Activated T-cell treated with anti-CD3 and anti-CD28 coated beads, Interleukin-2, amount 50 U/mL, for 24 hours (primary cell): ENCODE results near the gene PPP2CA.
A peak's percentile ranks its signal among the peaks of the same experiment; 100 is the strongest.
"Not testable (repeated sequence)": the region's sequence is repeated elsewhere in the genome, so short reads cannot be mapped to it uniquely, and the experiment has no call there.

Source experiments
- DNase-seq: peaks from one replicate; pipeline ENCODE4 v3.0.0-alpha.2; 2020
- H3K27ac Mint-ChIP-seq: 2 replicates; pipeline ENCODE4 v1.8.0; 2020; ENCODE audit warnings: mild to moderate bottlenecking, mixed read lengths
- H3K27me3 Mint-ChIP-seq: 2 replicates; pipeline ENCODE4 v1.8.0; 2020; ENCODE audit warnings: mixed read lengths
- H3K36me3 Mint-ChIP-seq: 2 replicates; pipeline ENCODE4 v1.8.0; 2020; ENCODE audit warnings: low read depth, mixed read lengths
- H3K4me1 Mint-ChIP-seq: 2 replicates; pipeline ENCODE4 v1.8.0; 2020; ENCODE audit warnings: low read depth, mixed read lengths
- H3K4me3 Mint-ChIP-seq: 2 replicates; pipeline ENCODE4 v1.8.0; 2020; ENCODE audit warnings: mild to moderate bottlenecking, moderate library complexity, mixed read lengths
- H3K9me3 Mint-ChIP-seq: 2 replicates; pipeline ENCODE4 v1.8.0; 2020; ENCODE audit warnings: mixed read lengths

Gene PPP2CA

DNA sequence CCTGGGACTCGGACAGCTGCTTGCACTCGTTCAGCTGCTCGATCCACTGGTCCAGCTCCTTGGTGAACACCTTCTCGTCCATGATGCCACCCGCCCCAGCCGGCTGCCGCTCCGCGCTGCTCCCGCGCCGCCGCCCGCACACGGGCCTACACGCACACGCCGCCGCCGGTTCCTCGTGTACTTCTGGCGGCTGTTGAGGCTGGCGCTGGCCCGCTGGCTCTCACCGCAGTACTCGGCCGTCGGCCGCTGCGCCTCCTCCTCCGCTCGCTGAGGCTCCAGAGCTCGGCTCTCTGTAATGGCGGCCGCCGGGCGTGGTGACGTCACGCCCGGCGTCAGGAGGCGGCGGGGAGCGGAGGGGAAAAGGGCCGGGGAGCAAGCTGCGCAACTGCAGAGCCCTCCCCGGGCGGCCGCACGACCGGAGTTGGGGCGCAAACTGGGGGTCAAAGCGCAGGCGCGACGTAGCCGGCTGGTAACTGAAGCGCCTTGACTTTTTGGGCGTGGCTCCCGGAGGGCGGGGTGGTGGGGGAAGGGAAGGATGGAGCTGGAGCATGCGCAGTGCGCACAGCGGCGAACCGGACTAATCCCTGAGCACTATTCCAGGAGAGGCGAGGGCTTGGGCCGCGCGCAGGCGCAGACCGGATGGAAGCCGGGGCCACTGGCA lies at the start of gene PPP2CA:
Gene PPP2CA (minus strand): TSS at position 294 of the 661 bp plus-strand sequence. CDS start 212 bp downstream, at position 82.
- Mint-ChIP-seq H3K36me3 (peaks cover 53% of the 10 kb centered on the region), H3K9me3 (no peaks in the 10 kb centered on the region), H3K4me1 (peaks cover 56% of the 10 kb centered on the region), H3K27me3 (no peaks in the 10 kb centered on the region), H3K27ac (peak within 1 kb of the TSS; percentile 99), H3K4me3 (peak within 1 kb of the TSS; percentile 98)
- DNase-seq = peak; percentile 100

DNA sequence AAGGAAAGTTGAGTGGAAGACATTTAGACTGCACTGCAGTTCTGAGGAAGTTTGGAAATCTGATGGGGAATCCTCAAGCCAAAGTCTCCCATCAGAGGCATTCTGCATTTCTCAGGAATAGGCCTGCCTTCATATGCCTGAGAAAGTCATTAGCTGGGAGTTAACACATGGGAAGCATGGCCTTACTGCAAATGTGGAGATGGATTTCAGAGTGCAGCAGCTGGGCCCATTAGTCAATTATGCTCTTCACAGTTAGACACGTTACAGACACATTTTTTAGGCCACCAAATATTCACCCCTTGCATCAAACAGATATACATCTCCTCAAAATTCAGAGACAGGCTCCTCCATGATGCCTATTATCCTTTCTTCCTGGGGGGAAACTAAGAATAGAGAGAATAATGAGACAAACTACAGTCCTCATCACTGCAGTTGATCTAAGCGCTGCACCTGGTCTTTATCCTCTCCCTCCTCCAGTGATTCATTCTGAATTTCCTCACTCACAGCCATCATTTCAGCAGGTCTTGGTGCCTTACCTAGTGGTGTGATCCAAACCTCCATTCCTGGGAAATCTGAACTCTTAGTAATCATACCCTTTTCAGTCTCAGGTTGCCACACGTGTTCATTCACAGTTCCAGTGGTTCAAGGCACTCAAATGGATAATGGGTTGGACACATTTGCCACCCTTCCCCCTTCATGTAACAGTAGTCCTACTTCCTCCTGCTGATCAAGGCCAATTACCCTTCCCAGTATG lies 47.9 kb upstream of the PPP2CA start:
- Mint-ChIP-seq H3K4me1 (no peaks in the 10 kb centered on the region), H3K27ac (no peak overlapping the region)

DNA sequence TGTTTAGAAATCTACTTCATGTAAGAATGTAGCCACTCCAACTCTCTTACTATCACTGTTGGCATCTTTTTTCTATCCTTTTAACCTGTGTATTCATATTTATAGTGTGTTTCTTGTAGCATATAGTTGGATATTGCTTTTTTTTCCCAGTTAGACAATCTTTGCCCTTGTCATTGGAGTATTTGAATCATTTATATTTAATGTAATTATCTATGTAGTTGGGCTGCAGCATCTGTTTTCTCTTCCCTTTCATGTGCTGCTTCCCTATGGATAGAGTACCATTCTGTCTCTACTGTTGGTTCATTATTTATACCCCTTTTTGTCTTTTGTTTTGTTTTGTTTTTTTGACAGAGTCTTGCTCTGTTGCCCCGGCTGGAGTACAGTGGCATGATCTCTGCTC lies 45.2 kb upstream of the PPP2CA start:
- no peaks in the 10 kb centered on the region for H3K9me3 Mint-ChIP-seq

More for the DNA sequence above, 47.9 kb upstream of the PPP2CA start:
- no peaks in the 10 kb centered on the region for H3K9me3 Mint-ChIP-seq
- no peak overlapping the region for H3K4me3 Mint-ChIP-seq
- no peaks in the 10 kb centered on the region for H3K27me3 Mint-ChIP-seq
- DNase-seq = no peak
- no peaks in the 10 kb centered on the region for H3K36me3 Mint-ChIP-seq

DNA sequence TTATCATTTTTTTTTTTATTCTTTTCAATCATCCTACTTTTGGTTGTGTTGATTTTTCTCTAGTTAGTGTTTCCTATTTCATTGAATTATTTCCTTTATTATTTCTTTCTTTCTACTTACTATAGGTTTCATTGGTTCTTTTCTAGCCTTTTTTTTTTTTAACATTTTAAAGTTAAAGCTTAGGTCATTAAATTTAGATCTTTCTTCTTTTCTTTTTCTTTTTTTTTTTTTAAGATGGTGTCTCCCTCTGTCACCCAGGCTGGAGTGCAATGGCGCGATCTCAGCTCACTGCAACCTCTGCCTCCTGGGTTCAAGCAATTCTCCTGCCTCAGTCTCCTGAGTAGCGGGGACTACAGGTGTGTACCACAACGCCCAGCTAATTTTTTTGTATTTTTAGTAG lies 43.0 kb upstream of the PPP2CA start:
- peaks cover 2% of the 10 kb centered on the region for H3K9me3 Mint-ChIP-seq
- no peaks in the 10 kb centered on the region for H3K4me1 Mint-ChIP-seq
- DNase-seq = no peak
- H3K36me3 Mint-ChIP-seq = no peaks in the 10 kb centered on the region
- H3K4me3 Mint-ChIP-seq = no peak overlapping the region
- H3K27me3 Mint-ChIP-seq = no peaks in the 10 kb centered on the region
- no peak overlapping the region for H3K27ac Mint-ChIP-seq

More for the DNA sequence above, 45.2 kb upstream of the PPP2CA start:
- H3K27ac Mint-ChIP-seq = no peak overlapping the region
- no peak for DNase-seq
- H3K36me3 Mint-ChIP-seq = no peaks in the 10 kb centered on the region
- no peaks in the 10 kb centered on the region for H3K27me3 Mint-ChIP-seq
- no peaks in the 10 kb centered on the region for H3K4me1 Mint-ChIP-seq
- H3K4me3 Mint-ChIP-seq = no peak overlapping the region

DNA sequence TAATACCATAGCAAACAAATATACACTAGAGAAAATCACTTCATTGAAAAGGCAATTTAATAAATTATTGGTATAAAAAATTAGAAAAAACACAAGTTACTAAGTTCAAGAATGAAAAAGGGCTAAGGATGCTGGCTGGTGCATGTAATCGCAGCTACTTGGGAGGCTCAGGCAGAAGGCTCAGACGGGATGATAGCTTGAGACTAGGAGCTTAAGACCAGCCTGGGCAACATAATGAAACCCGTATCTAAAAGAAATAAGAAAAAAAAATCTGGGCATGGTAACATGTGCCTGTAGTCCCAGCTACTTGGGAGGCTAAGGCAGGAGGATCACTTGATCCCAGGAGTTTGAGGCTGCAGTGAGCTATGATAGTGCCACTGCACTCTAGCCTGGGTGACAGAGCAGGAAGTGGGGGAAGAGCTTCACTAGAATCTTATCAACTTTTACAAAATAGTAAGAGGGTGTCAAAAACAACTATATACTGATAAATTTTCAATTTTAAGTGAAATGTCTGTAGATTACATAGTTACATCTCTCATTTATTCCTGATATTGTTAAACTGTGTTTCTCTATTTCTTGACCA lies 42.2 kb upstream of the PPP2CA start:
- Mint-ChIP-seq H3K36me3 (no peaks in the 10 kb centered on the region), H3K27me3 (no peaks in the 10 kb centered on the region), H3K27ac (no peak overlapping the region), H3K4me1 (no peaks in the 10 kb centered on the region), H3K9me3 (peaks cover 8% of the 10 kb centered on the region), H3K4me3 (no peak overlapping the region)
- DNase-seq = no peak

DNA sequence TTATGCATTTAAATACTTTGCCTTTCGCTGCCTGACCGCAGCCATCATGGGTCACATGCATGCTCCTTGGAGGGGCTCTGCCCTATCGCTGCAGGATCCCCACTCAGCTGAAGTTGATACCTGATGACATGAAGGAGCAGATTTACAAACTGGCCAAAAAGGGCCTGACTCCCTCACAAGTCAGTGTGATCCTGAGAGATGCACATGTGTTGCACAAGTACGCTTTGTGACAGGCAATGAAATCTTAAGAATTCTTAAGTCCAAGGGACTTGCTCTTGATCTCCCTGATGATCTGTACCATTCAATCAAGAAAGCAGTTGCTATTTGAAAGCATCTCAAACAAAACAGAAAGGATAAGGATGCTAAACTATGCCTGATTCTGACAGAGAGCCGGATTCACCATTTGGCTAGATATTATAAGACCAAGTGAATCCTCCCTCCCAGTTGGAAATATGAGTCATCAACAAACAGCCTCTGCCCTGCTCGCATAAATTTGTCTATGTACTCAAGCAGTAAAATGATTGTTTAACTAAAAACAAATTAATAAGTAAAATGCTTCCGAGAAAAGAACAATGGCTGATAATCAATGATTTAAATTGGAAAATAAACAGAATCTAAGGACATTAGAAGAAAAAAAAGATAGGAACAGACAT lies 41.6 kb upstream of the PPP2CA start:
- H3K27ac Mint-ChIP-seq = no peak overlapping the region
- no peaks in the 10 kb centered on the region for H3K4me1 Mint-ChIP-seq
- DNase-seq = no peak
- H3K27me3 Mint-ChIP-seq = no peaks in the 10 kb centered on the region
- H3K4me3 Mint-ChIP-seq = no peak overlapping the region
- no peaks in the 10 kb centered on the region for H3K36me3 Mint-ChIP-seq
- H3K9me3 Mint-ChIP-seq = peaks cover 12% of the 10 kb centered on the region

DNA sequence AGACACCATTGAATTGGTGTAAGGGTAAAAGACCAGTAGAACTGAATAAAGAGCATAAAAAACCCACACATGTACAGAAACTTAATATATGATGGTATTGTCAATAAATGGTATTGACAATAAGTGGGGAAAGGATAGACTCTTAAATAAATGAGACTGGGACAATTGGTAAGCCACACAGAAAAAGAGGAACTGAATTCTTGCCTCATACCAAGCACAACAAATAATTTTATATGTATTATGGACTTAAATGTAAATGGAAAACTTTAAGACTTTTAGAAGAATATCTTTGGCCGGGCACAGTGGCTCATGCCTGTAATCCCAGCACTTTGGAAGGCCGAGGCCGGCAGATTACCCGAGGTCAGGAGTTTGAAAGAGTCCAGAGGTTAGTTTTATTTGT lies 37.9 kb upstream of the PPP2CA start:
- Mint-ChIP-seq H3K27ac (no peak overlapping the region), H3K4me1 (no peaks in the 10 kb centered on the region), H3K36me3 (no peaks in the 10 kb centered on the region), H3K4me3 (no peak overlapping the region), H3K9me3 (peaks cover 15% of the 10 kb centered on the region), H3K27me3 (no peaks in the 10 kb centered on the region)
- DNase-seq = no peak

DNA sequence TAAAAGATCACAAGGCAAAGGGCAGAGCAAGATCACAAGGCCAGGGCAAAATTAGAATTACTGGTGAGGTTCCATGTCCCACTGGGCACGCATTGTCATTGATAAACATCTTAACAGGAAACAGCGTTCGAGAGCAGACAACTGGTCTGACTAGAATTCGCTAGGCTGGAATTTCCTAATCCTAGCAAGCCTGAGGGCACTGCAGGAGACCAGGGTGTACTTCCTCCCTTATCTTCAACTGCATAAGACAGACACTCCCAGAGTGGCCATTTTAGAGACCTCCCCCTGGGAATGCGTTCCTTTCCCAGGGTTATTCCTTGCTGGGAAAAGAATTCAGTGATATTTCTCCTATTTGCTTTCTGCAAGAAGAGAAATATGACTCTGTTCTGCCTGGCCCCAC lies 36.8 kb upstream of the PPP2CA start:
- H3K27ac Mint-ChIP-seq, H3K4me1 Mint-ChIP-seq, H3K27me3 Mint-ChIP-seq, H3K36me3 Mint-ChIP-seq, DNase-seq, H3K4me3 Mint-ChIP-seq: not testable (repeated sequence)
- H3K9me3 Mint-ChIP-seq = peaks cover 15% of the 10 kb centered on the region

DNA sequence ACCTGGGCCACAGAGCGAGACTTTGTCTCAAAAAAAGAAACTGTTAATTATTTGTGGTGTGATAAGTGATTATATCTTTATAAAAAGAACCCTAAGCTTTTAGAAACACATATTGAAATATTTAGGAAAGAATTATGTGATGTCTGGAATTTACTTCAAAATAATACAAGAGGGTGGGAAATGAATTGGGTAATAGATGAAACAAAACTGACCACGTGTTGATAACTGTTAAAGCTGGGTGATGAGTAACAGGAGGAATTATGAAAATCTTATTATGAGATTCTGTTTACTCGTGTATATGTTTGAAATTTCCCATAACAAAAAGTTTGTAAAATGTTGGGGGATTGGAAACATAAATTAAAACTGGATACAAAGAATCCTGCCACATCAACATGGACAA lies 33.0 kb upstream of the PPP2CA start:
- no peaks in the 10 kb centered on the region for H3K36me3 Mint-ChIP-seq
- no peak for DNase-seq
- H3K4me1 Mint-ChIP-seq = no peaks in the 10 kb centered on the region
- H3K9me3 Mint-ChIP-seq = peaks cover 13% of the 10 kb centered on the region
- no peaks in the 10 kb centered on the region for H3K27me3 Mint-ChIP-seq
- H3K4me3 Mint-ChIP-seq = no peak overlapping the region
- no peak overlapping the region for H3K27ac Mint-ChIP-seq

DNA sequence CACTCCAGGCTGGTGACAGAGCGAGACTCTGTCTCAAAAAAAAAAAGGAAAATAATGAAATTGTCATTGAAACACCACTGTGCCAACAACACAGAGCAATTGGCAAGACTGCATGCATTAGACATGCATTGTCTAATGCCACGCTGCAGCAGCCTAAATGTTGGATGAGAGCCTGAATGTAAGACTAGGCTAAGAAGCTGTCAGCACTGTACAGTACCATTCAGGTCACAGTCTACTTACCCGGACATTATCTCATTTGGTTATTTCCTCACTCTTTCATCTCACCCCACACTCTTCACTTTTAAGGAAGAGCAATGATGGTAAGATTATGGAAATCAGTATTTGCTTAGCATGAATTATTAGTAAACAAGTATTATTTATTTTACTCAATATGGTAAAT lies 31.3 kb upstream of the PPP2CA start:
- no peak overlapping the region for H3K4me3 Mint-ChIP-seq
- H3K9me3 Mint-ChIP-seq = no peaks in the 10 kb centered on the region
- no peaks in the 10 kb centered on the region for H3K4me1 Mint-ChIP-seq

DNA sequence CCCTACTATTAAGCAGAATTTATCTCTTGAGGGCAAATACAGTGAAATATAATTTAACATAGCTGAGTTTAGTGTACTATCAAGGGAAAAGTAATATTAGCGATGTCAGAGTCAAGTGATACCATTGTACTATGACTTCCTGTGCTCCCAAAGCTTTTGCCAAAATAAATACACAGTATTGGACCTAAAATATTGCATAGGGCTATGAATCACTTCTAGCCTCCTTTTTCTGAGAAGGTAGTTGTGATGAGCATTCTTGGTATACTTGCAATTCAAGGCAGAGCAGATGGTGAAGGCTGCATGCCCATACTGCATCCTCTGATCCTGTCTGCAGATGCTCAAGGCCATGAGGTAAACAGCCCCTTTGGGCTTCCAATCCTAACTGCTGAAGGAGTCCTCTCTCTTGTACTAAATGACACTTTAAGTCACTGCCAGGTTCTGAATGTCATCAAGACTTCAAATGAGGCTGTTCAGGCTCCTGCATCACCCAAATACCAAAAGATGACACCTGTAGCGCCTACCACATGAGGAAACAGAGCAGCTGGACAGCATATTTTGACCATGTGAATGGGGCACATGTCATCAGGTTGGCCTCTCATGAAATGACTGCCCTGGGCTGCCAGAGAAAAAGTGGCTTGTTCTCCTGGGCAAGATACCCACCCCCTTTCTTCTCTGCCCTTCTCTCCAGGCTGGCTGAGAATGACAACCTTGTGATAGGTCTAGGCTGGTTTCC lies 29.7 kb upstream of the PPP2CA start:
- Mint-ChIP-seq H3K27me3 (no peaks in the 10 kb centered on the region), H3K4me1 (no peaks in the 10 kb centered on the region), H3K4me3 (no peak overlapping the region), H3K9me3 (no peaks in the 10 kb centered on the region), H3K27ac (no peak overlapping the region), H3K36me3 (no peaks in the 10 kb centered on the region)
- DNase-seq = no peak

More for the DNA sequence above, 31.3 kb upstream of the PPP2CA start:
- no peaks in the 10 kb centered on the region for H3K27me3 Mint-ChIP-seq
- DNase-seq = no peak
- no peak overlapping the region for H3K27ac Mint-ChIP-seq
- H3K36me3 Mint-ChIP-seq = no peaks in the 10 kb centered on the region

DNA sequence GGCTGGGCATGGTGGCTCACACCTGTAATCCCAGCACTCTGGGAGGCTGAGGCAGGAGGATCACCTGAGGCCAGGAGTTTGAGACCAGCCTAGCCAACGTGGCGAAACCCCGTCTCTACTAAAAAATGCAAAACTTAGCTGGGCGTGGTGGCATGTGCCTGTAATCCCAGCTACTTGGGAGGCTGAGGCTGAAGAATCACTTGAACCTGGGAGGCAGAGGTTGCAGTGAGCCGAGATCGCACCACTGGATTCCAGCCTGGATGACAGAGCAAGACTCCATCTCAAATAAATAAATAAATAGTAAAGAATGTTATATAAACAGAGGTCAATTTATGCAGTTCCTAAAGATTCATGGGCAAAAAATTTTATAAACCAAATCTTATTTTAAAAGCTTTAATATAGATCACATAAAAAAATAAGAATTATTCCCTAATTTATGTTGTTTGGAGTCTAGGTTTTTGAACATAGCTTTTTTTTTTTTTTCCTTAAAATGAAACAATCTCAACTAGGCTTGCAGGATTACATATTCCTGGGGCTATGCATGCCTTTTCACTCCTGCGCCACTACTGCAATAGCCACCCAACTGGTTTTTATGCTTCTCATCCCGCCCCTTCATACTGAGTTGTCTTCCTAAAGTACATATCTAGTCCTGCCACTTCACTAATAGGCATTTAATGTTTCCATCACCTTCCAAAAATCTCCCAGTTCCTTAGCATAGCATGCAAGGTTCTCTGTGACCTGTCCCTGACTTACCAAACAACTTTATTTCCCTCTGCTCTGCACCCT lies 27.7 kb upstream of the PPP2CA start:
- not testable (repeated sequence) for H3K27me3 Mint-ChIP-seq, H3K36me3 Mint-ChIP-seq, H3K27ac Mint-ChIP-seq, H3K9me3 Mint-ChIP-seq, H3K4me3 Mint-ChIP-seq, DNase-seq, H3K4me1 Mint-ChIP-seq

DNA sequence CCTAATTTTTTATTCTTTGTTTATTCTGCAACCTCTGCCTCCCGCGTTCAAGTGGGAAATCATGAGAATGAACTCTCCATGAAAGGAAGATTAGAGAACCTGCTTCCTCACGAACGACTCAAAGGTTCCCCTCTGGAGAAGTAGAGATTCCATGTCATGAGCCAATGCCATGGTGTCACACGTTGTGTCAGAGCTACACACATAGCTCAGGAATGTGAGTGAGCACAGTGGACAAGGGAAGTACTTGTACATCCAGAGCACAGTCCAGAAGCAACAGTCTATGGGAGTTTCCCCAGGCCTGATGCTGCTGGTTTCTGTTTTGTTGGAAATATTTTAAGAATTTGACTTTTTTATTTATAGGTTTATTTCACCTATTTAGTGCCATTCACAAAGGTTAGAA lies 26.8 kb upstream of the PPP2CA start:
- DNase-seq = no peak
- Mint-ChIP-seq H3K4me1 (no peaks in the 10 kb centered on the region), H3K36me3 (no peaks in the 10 kb centered on the region)

DNA sequence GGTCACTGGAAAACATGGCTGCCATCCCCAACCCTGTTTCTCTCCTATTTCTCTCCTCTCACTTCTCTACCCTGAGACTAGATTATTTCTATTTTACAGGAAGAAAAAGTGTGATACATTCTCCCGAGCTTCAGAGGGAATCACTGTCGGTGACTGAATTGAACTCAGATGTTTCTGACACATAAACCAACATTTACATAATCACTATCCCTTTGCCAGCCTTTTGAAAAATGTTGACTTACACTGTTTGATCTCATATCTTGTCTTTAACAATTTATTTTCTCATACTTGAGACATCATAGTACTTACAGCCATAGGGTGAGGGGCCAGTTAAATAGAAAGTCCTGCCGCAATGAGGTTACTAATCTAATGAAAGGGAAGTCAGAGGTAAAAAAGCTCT lies 25.1 kb upstream of the PPP2CA start:
- H3K36me3 Mint-ChIP-seq = no peaks in the 10 kb centered on the region
- H3K4me1 Mint-ChIP-seq = no peaks in the 10 kb centered on the region
- DNase-seq = no peak
- H3K9me3 Mint-ChIP-seq = no peaks in the 10 kb centered on the region
- no peak overlapping the region for H3K4me3 Mint-ChIP-seq
- H3K27me3 Mint-ChIP-seq = no peaks in the 10 kb centered on the region
- H3K27ac Mint-ChIP-seq = no peak overlapping the region

More for the DNA sequence above, 26.8 kb upstream of the PPP2CA start:
- Mint-ChIP-seq H3K9me3 (no peaks in the 10 kb centered on the region), H3K27me3 (no peaks in the 10 kb centered on the region), H3K4me3 (no peak overlapping the region), H3K27ac (no peak overlapping the region)
